Measurements from ENCODE around the gene CPZ.

The CPZ gene

DNA sequence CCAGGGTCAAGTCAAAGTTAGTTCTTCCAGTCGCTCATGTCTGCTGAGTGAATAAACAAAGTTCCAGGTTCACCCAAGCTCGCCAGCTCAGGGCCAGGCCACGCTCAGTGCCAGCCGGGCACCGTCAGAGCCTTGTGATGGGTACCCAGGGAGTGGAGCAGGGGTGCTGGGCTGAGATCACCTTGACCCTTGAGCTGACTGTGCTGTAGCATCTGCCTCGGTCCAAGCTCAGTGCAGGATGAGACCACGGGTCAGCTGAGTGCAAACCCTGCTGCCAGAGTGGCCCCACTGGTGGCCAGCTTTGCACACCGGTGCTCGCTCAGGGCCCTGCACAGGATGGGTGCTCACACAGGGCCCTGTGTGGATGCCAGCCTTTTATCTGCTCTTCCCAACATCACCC, 4.3 kb downstream of the CPZ start:
- DNase-seq = no peak

DNA sequence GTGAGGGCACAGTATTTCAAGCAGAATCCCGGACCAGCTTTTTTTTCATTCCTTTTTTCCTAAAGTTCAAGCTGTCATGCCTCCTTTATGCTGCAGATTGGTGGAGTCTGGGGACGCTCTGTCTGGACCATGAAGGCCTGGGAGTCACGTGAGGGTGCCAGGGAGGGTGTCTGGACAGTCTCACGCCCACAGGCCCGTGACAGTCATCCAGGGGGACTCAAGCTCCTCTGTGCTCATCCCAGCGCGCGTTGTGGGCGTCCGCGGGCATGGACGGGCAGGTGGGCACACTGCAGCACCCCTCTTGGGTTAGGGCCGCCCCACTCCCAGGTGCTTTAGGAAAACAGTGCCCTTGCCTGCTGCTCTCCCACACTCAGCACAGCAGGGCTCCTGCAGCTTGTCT, 4.8 kb downstream of the CPZ start:
- DNase-seq = no peak

DNA sequence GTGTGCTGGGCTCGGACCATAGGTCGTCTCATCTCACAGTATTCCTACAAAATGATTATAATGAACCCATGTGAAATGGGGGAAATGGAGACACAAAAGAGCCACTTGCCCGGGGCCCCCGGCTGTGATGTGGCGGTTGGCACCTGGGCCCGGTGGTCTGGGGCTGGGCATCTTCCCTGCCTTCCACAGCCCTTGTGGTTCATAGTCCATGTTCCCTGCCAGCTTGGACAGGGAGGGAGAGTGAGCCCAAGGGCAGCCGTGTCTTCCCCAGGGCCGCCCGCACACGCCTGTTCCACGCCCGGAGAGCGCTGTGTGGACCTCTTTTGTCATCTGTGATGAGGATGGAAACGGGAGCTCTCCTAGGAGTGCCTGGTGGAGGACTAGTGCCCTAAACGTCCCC, 5.2 kb downstream of the CPZ start:
- no peak for DNase-seq

DNA sequence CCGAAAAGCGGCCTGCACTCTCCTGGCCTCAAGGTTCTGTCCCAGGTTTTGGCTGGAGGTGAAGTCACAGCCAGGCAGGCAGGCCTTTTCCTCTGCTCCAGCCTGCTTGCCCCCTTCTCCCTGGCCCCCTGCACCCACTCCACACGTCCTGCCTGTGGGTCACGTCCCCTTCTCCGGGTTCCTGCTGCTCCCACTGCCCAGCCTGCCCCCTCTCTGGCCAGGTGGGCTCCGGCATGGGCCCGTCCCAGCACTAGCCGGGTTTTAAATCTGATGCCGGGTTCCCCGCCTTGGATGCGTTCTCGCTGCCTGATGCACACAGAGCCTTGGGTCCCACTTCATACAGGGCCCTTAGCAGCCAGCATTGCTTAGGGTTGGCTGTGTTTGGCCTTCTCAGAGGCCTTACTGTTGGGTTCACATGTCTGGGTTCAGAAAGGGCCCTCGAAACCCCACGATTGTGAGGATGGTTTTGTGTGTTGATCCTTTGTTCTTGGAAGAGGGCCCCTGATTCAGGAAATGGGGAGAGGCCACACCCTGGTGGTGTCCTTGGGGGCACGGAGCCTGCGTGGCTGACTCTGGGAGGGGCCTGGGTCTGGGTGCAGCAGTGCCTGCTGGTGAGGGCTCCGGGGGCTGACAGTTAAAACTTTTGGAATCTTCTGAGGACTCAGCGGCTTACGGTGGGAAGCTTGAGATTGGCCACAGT, 6.0 kb downstream of the CPZ start:
- no peak for DNase-seq

DNA sequence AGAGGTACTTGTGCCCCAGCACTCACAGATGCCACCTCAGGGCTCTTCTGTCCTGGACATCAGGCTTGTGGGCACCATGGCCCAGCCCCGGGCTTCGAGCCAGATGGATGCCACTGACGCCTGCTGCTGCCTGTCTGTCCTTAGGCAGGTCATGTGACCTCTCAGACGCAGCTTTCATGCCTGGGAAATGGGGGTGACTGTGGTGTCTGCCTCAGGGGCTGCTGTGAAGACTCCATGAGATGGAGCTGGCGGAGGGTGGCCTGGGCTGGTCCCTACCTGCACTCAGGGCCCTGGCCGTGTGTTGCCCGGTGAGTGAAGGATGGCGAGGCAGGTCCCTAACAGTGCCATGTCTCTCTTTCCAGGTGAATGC, 6.5 kb downstream of the CPZ start:
- DNase-seq = no peak

DNA sequence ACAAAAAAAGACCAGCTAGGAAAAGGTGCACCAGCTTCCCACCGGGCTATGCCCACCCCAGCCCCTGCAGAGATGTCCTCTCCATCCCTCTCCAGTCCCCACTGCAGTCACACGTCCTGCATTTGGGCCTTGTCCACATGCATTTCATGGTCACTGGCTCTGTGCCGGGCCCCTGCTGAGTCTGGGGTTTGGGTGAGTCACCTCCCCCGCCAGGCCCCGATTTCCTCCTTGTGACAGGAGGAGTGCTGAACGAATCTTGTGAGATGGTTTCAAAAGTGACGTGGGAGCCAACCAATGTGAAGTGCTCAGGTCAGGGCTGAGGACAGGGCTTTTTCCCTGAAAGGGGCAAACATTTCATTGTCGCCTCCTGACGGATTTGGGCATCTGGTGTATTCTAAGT, 7.1 kb downstream of the CPZ start:
- DNase-seq = peak; percentile 71

DNA sequence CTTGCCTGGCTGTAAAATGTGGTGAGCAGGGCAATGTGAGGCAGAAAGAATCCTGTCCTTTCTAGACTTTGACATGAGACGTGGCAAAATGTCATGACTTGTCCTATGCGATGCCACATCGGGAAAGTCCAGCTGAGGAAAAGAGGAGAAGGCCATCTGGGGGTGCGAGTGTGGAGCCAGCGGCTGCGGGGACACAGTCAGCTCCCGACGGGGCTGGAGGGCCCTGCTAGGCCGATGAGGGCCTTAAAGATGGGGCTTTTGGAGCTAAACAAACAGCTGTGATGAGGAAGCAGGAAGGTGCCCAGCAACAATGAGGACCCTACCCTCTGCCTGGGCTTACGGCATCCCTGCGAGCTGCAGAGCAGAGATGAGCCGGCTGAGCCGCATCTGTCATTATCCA, 7.7 kb downstream of the CPZ start:
- DNase-seq = no peak

DNA sequence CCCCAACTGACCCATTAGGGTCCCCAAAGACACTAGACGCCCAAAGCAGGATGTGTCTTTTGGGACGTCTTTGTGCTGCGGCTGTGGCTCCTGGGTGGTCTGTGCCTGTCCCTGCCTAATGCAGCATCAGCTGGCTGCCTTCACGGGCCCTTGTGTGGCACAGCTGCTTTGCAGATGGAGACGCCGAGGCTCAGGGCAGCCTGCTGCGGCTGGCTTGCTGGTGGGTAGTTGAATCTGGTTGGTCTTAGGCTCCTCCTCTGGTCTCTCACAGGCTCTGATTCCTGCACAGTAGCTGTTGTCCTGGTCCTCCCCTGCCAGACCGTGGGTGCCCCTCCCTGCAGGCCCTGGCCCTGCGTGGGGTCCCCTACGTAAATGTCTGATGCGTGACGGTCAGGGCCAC, 8.1 kb downstream of the CPZ start:
- DNase-seq = no peak

DNA sequence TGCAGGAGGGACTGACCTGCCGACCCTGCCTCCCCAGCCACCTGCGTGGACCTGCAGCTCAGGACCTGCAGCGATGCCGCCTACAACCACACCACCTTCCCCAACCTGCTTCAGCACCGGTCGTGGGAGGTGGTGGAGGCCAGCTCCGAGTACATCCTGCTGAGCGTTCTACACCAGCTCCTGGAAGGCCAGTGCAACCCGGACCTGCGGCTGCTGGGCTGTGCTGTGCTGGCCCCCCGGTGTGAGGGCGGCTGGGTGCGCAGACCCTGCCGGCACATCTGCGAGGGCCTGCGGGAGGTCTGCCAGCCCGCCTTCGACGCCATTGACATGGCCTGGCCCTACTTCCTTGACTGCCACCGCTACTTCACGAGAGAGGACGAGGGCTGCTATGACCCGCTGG, 8.5 kb downstream of the CPZ start:
- no peak for DNase-seq

DNA sequence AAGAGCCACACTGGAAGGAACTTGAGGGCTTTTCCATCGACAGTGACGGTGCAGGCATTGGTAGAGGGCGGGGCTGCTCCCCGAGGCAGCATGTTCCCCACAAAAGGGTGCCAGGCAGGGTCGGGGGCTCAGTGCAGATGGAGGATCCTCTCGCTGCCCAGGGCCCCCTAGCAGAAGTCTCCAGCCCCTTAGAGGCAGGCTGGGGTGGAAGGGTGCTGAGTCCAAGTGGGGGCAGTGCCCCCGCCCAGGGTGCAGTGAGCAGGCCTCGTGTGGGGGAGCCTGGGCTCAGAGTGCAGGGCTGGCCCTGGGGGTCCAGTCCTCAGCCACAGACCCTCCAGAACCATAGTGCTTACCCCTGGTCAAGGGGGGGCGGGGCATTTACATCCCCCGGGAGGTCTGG, 9.0 kb downstream of the CPZ start:
- DNase-seq = no peak

DNA sequence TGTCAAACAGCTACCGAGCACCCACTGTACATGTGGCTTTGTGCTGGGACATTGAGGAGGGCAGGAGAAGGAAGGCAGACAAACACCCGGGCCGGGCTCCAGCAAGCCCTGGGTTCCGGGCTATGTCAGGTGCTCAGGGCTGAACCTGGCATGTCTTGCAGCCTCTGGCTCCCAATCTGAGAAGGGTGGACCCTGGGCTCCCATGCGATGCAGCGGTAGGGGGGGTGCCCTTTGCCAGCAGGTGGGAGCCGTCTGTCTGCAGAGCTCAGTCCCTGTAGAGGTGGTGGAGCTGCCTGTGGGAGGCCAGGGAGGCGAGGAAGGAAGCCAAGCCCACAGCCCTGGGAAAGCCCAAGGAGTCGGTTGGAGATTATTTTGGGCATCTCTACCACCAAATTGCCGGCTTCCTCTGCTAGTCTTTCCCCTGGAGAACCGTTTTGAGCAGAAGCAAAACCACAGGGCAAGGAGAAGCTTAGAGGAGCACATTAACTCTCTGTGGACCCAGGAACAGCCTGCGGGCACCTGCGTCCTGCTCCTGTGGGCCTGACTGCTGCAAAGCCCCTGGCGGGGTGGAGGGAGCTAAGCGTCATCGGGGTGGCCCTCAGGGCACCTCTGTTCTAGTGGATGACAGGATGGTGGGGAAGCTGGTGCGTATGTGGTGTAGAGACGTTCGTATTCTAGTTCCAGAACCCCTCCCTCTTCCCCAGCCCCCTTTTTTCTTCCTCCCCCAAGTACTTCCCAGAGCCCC, 10.3 kb downstream of the CPZ start:
- no peak for DNase-seq

DNA sequence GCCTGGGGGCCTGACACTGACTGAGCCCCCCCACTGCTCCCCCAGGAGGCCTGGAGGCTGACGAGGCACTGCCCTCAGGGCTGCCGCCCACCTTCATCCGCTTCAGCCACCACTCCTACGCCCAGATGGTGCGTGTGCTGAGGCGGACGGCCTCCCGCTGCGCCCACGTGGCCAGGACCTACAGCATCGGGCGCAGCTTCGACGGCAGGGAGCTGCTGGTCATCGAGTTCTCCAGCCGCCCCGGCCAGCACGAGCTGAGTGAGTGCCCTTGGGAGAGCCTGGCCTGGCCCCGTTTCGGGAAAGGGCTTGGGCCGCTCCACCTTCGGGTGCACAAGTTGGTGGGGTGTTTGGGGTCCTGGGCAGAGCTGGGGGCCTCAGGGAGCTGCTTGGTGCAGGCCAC, 11.4 kb downstream of the CPZ start:
- no peak for DNase-seq

DNA sequence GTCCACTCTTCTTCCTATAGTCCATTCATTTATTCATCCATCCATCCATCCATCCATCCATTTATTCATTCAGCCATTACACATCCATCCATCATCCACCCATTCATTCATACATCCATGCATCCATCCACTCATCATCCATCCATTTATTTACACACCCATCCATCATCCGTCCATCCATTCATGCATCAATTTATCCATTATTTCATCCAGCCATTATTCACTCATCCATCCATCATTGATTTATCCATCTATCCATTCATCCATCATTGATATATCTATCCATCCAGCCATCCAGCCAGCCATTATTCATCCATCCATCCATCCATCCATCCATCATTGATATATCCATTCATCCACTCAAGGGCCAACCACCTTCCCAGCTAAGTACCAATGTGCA, 12.7 kb downstream of the CPZ start:
- DNase-seq = no peak

DNA sequence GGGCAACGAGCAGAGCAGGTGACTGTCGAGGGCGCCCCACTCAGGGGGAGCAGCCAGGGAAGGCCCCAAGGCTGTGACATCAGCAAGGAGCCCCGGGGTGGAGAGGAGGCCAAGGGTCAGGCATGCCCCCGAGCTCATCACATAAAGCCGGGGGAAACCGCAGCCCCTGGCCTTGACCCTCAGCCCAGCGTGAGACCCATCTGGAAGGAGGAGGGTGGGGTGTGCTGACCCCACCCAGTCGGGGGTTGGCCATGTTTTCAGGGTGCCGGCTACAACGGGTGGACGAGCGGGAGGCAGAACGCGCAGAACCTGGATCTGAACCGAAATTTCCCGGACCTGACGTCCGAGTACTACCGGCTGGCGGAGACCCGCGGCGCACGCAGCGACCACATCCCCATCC, 13.9 kb downstream of the CPZ start:
- DNase-seq = no peak

DNA sequence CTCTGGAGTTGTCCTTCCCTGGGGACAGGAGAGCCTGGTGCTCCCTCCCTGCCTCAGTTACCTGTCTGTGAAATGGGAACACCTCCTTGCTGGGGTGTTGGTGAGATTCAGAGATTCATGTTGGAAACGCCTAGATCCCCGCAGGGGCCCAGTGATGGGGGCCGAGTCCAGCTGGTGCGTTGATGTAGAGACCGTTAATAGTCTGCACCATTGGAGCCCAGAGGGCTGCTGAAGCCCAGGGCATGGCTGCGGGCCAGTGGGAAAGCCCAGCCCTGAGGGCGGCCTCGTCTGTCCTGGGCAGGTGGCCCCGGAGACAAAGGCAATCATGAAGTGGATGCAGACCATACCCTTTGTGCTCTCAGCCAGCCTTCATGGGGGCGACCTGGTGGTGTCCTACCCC, 14.4 kb downstream of the CPZ start:
- no peak for DNase-seq

DNA sequence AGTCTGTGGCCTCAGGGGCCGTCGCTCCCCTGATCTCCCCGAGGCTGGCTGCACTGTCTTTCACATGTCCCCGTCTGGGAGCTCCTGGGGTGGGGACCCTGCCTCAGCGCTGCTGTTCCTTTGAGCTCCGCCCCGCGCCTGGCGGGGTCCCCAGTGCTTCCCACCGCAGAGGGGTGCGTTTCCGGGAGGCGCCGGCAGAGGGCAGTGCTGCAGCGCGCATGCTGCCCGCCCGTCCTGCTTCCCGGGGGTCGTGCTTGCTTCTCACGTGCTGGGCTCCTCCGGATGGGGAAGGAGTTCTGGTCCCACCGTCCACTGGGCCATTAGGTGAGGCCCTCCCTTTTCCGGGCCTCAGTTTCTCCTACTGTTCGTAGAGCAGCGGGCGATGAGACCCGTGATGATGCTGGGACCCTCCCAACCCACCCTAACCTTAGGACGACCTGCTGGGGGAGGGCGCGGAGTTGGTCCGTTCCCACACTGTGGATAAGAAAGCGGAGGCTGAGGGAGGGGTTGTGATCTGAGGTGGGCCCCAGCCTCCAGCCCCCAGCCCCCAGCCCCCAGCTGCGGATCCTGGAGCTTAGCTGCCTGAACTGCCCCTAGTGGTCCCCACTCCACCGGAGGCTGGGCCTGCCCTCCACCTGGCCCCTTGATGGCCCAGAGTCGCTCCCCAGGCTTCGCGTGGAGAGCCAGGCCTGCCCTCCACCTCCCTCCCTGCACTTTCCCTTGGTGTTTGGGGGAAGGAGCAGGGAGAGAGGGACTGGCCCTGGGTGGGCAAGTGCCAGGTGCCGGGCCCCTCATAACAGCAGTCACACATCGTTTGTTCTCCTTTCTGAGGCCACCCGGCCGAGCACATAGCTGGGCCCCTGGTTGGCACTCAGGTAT, 15.3 kb downstream of the CPZ start:
- no peak for DNase-seq

DNA sequence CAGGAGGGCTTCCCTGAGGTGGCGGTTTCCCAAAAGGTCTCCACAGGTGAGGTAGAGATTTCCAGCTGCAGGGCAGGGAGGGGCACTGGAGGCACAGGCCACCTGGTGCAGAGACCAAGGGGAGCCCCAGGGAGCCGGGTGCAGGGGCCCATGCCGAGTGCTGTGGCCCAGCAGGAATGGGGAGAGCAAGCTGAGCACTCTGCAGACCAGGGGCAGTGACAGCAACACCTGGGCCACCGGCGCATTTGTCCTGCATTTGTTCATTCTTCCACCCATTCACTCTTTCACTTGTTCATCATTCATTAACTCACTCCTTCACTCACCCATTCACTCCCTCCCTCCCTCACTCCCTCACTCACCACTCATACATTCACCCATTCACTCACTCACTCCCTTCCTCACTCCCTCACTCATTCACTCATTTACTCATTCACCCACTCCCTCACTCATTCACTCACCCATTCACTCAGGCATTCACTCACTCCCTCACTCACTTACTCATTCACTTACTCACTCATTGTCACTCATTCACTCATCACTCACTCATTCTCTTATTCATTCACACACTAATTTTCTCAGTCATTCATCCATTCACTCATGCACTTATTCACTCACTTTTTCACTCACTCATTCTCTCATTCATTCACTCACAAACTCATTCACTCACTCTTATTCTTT, 16.3 kb downstream of the CPZ start:
- DNase-seq = no peak

DNA sequence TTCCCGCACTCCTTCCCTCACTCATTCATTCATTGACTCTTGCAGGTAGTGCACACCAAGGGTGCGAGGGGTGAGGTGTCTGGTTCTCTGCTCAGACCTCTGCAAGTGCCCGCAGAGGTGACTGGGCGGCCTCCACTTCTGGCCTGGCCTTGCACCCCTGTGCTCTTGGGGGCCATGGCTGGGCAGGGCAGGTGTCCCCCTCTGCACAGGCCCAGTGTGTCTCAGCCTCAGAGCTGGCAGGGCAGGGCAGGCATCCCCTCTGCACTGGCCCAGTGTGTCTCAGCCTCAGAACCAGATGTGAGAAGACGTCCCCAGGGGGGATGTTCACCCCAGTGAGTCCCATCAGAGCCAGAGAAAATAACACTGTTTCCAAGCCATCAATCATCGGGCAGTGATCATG, 16.8 kb downstream of the CPZ start:
- no peak for DNase-seq

DNA sequence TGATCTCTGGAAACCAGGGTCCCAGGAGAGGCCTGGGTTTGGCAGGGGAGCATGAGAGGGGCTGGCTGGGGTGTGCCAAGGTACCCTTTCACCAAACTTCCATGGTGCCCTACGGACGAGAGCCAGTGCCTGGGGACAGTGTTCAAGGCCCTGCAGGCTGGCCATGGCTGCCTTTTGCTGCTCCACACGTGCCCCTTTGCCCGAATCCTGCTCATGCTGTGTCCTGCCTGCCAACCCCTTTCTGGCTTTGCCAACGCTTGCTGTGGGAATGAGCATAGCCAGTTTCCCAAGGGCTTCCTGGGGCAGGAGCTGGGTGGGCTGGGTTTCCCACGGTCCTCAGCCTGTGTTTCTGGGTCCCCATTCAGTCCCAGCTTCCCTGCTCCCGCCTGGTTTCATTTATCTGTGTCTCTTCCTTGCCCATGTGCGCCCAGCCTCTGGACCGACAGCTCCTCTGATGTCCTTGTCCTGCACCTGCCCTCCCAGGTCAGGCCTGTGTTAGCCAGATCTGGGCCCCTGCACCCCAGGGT, 17.3 kb downstream of the CPZ start:
- no peak for DNase-seq

DNA sequence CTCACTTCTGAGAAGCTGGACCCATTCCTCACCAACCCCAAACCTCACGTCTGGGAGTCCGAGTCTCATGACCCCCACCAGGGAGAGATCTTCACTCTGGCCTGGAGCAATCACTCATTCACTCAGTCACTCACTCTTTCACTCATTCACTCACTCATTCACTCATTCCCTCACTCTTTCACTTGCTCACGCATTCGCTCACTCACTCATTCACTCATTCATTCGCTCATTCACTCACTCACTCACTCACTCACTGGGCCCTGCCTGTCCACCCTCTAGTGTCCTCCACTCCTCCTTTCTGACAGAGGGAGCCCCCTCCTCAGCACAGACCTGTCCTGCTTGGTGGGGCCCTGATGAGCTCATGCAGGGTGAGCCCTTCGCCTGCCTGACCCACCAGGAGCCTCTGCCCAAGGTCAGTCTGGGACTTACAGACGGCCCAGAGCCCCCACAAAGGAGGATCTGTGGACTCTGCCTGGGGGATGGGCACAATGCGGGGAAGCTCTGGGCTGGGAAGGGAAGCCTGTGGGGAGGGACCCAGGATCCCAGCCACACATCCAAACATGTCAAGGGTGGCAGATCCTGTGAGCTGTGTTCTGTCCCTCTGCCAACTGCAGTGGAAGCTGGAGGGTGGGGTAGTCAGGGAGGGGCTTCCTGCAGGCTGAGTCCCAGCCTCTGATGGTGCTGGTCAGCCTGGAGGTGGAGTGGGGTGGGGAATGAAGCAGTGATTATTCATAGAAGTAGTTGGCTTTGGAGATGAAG, 18.5 kb downstream of the CPZ start:
- no peak for DNase-seq

DNA sequence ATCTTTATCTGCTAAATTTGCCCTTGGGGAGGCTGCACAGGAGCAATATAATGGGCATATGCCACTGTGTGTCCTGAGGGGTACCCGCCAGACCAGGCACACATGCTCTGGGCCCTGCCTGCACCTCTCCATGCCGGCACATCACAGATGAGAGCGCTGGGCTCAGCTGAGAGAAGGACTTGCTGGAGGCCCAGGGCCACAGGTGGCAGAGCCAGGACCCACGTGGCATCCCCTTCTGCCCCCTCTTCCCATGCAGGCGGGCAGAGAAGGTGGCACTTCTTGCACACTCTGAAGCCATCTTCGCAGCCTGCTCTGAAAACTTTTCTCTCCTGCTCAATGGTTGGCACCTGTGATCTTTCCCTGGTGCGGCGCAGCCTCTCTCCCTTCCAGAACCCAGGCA, 20.1 kb downstream of the CPZ start:
- no peak for DNase-seq

Measured in fibroblast of skin of right quadriceps (primary cell).